Astrocyte (in vitro differentiated cells and primary cell): ENCODE data around the gene HRC. TPM values are rescaled to one million over a fixed set of nuclear protein-coding genes. Genes with fewer than 3 reads are reported as not detected.

ENCODE experiments used
- DNase-seq: peaks from one replicate; pipeline ENCODE4 v3.0.0-alpha.2; 2010; ENCODE audit warnings: low read depth
- FAIRE-seq: peaks from 2 replicates; lab custom pipeline; 2011; peaks lifted over from hg19 to GRCh38; lab: Jason Lieb, UNC
- H2AFZ ChIP-seq: 2 replicates; pipeline ENCODE4 v1.6.0; 2012; ENCODE audit warnings: low read depth, low read length, inconsistent platforms
- H3K27ac ChIP-seq: 2 replicates; pipeline ENCODE4 v1.5.1; 2011; ENCODE audit warnings: low read depth, low read length, inconsistent platforms
- H3K27me3 ChIP-seq: 2 replicates; pipeline ENCODE4 v1.6.0; 2011; ENCODE audit warnings: low read length, inconsistent platforms; ENCODE audit not compliant: insufficient read depth
- H3K36me3 ChIP-seq: 2 replicates; pipeline ENCODE4 v1.5.1; 2011; ENCODE audit warnings: low read length, inconsistent platforms; ENCODE audit not compliant: insufficient read depth
- H3K4me1 ChIP-seq: 2 replicates; pipeline ENCODE4 v1.5.1; 2011; ENCODE audit warnings: low read length, inconsistent platforms; ENCODE audit not compliant: insufficient read depth
- H3K4me2 ChIP-seq: 2 replicates; pipeline ENCODE4 v1.6.0; 2012; ENCODE audit warnings: low read length, inconsistent platforms
- H3K4me3 ChIP-seq: 2 replicates; pipeline ENCODE4 v1.5.1; 2011; ENCODE audit warnings: low read depth, mild to moderate bottlenecking, low read length, inconsistent platforms; ENCODE audit not compliant: insufficient read depth
- H3K79me2 ChIP-seq: 2 replicates; pipeline ENCODE4 v1.6.0; 2012; ENCODE audit warnings: mild to moderate bottlenecking, low read length, inconsistent platforms; ENCODE audit not compliant: insufficient read depth
- H3K9ac ChIP-seq: 2 replicates; pipeline ENCODE4 v1.6.0; 2012; ENCODE audit warnings: mild to moderate bottlenecking, low read length, inconsistent platforms
- H3K9me3 ChIP-seq: 2 replicates; pipeline ENCODE4 v1.5.1; 2012; ENCODE audit warnings: low read depth, mild to moderate bottlenecking, low read length, inconsistent platforms; ENCODE audit not compliant: insufficient read depth
- H4K20me1 ChIP-seq: 2 replicates; pipeline ENCODE4 v1.6.0; 2012; ENCODE audit warnings: low read length, inconsistent platforms; ENCODE audit not compliant: insufficient read depth
- H3K27ac Mint-ChIP-seq: one replicate; pipeline ENCODE4 v1.8.0; 2021; ENCODE audit warnings: mild to moderate bottlenecking, mixed read lengths; ENCODE audit not compliant: unreplicated experiment
- H3K27me3 Mint-ChIP-seq: one replicate; pipeline ENCODE4 v1.8.0; 2021; ENCODE audit warnings: low read depth, mixed read lengths; ENCODE audit not compliant: unreplicated experiment
- H3K36me3 Mint-ChIP-seq: one replicate; pipeline ENCODE4 v1.8.0; 2021; ENCODE audit warnings: low read depth, mixed read lengths; ENCODE audit not compliant: unreplicated experiment
- H3K4me1 Mint-ChIP-seq: one replicate; pipeline ENCODE4 v1.8.0; 2021; ENCODE audit warnings: low read depth, mixed read lengths; ENCODE audit not compliant: unreplicated experiment
- H3K4me3 Mint-ChIP-seq: one replicate; pipeline ENCODE4 v1.8.0; 2021; ENCODE audit warnings: mild to moderate bottlenecking, moderate library complexity, mixed read lengths; ENCODE audit not compliant: unreplicated experiment
- H3K9me3 Mint-ChIP-seq: one replicate; pipeline ENCODE4 v1.8.0; 2021; ENCODE audit warnings: mild to moderate bottlenecking, mixed read lengths; ENCODE audit not compliant: unreplicated experiment
- EZH2 ChIP-seq: IDR thresholded peaks from 2 replicates; pipeline ENCODE4 v1.6.1; 2012; ENCODE audit warnings: mild to moderate bottlenecking, low read length, inconsistent platforms; ENCODE audit not compliant: insufficient read depth
- total RNA-seq: library from RNA; stranded (reverse); gene quantifications from 2 replicates; pipeline ENCODE4 v1.2.1, GENCODE V29; 2021
- TF ChIP-seq, protein P1 (sequence below): IDR thresholded peaks from 2 replicates; pipeline ENCODE4 v1.5.1; 2011; ENCODE audit warnings: low read depth, mild to moderate bottlenecking, inconsistent platforms, low read length, moderate library complexity; ENCODE audit not compliant: insufficient read depth

The HRC gene
- total RNA-seq, 1 donor from 2014 or later, result not detected

DNA sequence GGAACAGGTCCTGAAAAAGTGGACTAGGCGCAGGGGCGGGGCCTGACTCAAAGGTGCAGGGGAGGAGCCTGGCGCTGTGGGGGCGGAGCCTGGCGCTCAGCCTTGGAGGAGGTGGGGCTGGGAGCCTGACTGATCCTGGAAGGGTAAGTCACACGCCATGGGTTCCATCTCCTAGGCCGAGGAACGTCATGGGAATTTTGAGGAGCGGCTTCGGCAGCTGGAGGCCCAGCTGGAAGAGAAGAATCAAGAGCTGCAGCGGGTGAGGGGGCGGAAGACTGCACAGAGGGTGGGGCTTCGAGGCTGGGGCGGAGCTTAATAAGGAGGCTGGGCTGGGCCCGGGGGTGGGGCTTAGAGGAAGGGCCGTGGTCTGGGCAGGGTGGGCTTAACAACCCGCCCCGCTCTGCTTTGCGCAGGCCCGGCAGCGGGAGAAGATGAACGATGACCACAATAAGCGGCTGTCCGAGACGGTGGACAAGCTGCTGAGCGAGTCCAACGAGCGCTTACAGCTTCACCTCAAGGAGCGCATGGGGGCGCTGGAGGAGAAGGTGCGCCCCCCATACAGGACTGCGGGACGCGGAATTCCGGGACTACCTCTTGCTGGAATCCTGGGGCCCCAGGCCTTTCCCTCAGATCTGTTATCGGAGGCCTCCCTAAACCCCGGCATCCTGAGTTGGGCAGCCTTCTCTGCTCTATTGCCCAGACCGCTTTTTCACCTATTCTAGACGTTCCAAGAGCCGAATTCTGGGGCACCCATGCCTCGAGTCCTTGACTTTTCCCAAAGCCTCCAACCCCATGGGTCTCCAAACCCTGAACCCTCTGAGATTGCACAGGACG, 21.4 kb downstream of the HRC start:
- Mint-ChIP-seq H3K36me3 (peaks cover 38% of the 10 kb centered on the region), H3K27me3 (peaks cover 3% of the 10 kb centered on the region), H3K4me1 (peaks cover 3% of the 10 kb centered on the region), H3K4me3 (no peak overlapping the region), H3K9me3 (peaks cover 4% of the 10 kb centered on the region), H3K27ac (no peak overlapping the region)
- H3K27ac ChIP-seq, result no peak overlapping the region
- no peaks in the 10 kb centered on the region for H3K9me3 ChIP-seq
- DNase-seq (no peak), FAIRE-seq (no peak)
- peak overlapping the region; percentile 59 for H3K4me2 ChIP-seq
- H3K4me3 ChIP-seq, result no peak overlapping the region
- H3K79me2 ChIP-seq, result no peaks in the 10 kb centered on the region
- no peak overlapping the region for H3K9ac ChIP-seq
- no peaks in the 10 kb centered on the region for H4K20me1 ChIP-seq
- no peaks in the 10 kb centered on the region for H3K4me1 ChIP-seq
- H3K27me3 ChIP-seq, result no peaks in the 10 kb centered on the region
- H3K36me3 ChIP-seq, result no peaks in the 10 kb centered on the region
- TF ChIP-seq, protein P1, sequence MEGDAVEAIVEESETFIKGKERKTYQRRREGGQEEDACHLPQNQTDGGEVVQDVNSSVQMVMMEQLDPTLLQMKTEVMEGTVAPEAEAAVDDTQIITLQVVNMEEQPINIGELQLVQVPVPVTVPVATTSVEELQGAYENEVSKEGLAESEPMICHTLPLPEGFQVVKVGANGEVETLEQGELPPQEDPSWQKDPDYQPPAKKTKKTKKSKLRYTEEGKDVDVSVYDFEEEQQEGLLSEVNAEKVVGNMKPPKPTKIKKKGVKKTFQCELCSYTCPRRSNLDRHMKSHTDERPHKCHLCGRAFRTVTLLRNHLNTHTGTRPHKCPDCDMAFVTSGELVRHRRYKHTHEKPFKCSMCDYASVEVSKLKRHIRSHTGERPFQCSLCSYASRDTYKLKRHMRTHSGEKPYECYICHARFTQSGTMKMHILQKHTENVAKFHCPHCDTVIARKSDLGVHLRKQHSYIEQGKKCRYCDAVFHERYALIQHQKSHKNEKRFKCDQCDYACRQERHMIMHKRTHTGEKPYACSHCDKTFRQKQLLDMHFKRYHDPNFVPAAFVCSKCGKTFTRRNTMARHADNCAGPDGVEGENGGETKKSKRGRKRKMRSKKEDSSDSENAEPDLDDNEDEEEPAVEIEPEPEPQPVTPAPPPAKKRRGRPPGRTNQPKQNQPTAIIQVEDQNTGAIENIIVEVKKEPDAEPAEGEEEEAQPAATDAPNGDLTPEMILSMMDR, result no peak
- TF ChIP-seq EZH2, result no peak
- H2AFZ ChIP-seq, result peak overlapping the region; percentile 41

- Histone ChIP-seq H3K27ac (no peak overlapping the region), H4K20me1 (no peaks in the 10 kb centered on the region), H3K4me3 (no peak overlapping the region), H3K9me3 (no peaks in the 10 kb centered on the region), H3K27me3 (no peaks in the 10 kb centered on the region), H3K36me3 (no peaks in the 10 kb centered on the region), H3K79me2 (no peaks in the 10 kb centered on the region), H3K4me2 (peak overlapping the region; percentile 59), H3K4me1 (no peaks in the 10 kb centered on the region), H3K9ac (no peak overlapping the region), H2AFZ (no peak overlapping the region)
- Mint-ChIP-seq H3K27ac (no peak overlapping the region), H3K36me3 (peaks cover 42% of the 10 kb centered on the region), H3K9me3 (peaks cover 5% of the 10 kb centered on the region), H3K4me3 (no peak overlapping the region), H3K27me3 (peaks cover 3% of the 10 kb centered on the region), H3K4me1 (peaks cover 7% of the 10 kb centered on the region)
- TF ChIP-seq, protein P1, result no peak
- no peak for TF ChIP-seq EZH2
- FAIRE-seq (no peak), DNase-seq (no peak)
These were observed 22.1 kb downstream of the HRC start for GRCh38 chr19:49132974-49133609.
